T-helper 2 cell treated with Interferon-gamma antibody and Interleukin-4, amounts not matched to agents 5 μg/mL and 100 μg/mL, for 36 hours (primary cell): Measurements from ENCODE around the gene PRDM15.

Source experiments
- DNase-seq: peaks from one replicate; pipeline ENCODE4 v3.0.0; 2021; ENCODE audit warnings: low spot score
- H3K27ac Mint-ChIP-seq: one replicate; pipeline ENCODE4 v1.8.0; 2021; ENCODE audit warnings: mild to moderate bottlenecking, mixed read lengths
- H3K27me3 Mint-ChIP-seq: one replicate; pipeline ENCODE4 v1.8.0; 2021; ENCODE audit warnings: low read depth, mixed read lengths
- H3K36me3 Mint-ChIP-seq: one replicate; pipeline ENCODE4 v1.8.0; 2021; ENCODE audit warnings: low read depth, mixed read lengths
- H3K4me1 Mint-ChIP-seq: one replicate; pipeline ENCODE4 v1.8.0; 2021; ENCODE audit warnings: low read depth, mixed read lengths
- H3K4me3 Mint-ChIP-seq: one replicate; pipeline ENCODE4 v1.8.0; 2022; ENCODE audit warnings: mild to moderate bottlenecking, moderate library complexity, mixed read lengths
- H3K9me3 Mint-ChIP-seq: one replicate; pipeline ENCODE4 v1.8.0; 2021; ENCODE audit warnings: mixed read lengths

PRDM15 gene

GRCh38 chr21:41772351-41773080, 106.6 kb downstream of the PRDM15 start:
- Mint-ChIP-seq H3K9me3 (no peaks in the 10 kb centered on the region), H3K27me3 (peaks cover 74% of the 10 kb centered on the region), H3K4me1 (peaks cover 17% of the 10 kb centered on the region), H3K27ac (no peak overlapping the region), H3K4me3 (no peak overlapping the region), H3K36me3 (no peaks in the 10 kb centered on the region)
- no peak for DNase-seq

GRCh38 chr21:41771625-41771945, 107.6 kb downstream of the PRDM15 start:
- no peaks in the 10 kb centered on the region for H3K9me3 Mint-ChIP-seq
- H3K4me1 Mint-ChIP-seq = peaks cover 22% of the 10 kb centered on the region
- H3K36me3 Mint-ChIP-seq = peaks cover 4% of the 10 kb centered on the region
- H3K4me3 Mint-ChIP-seq = no peak overlapping the region
- peaks cover 71% of the 10 kb centered on the region for H3K27me3 Mint-ChIP-seq
- no peak for DNase-seq
- H3K27ac Mint-ChIP-seq = no peak overlapping the region

- Mint-ChIP-seq H3K4me3 (no peak overlapping the region), H3K9me3 (no peaks in the 10 kb centered on the region), H3K4me1 (peaks cover 22% of the 10 kb centered on the region), H3K36me3 (peaks cover 4% of the 10 kb centered on the region), H3K27me3 (peaks cover 71% of the 10 kb centered on the region), H3K27ac (no peak overlapping the region)
- no peak for DNase-seq
These were observed 108.1 kb downstream of the PRDM15 start for GRCh38 chr21:41770901-41771624.

GRCh38 chr21:41769933-41770332, 109.2 kb downstream of the PRDM15 start:
- H3K27me3 Mint-ChIP-seq = peaks cover 71% of the 10 kb centered on the region
- no peaks in the 10 kb centered on the region for H3K9me3 Mint-ChIP-seq
- H3K27ac Mint-ChIP-seq = no peak overlapping the region
- no peak for DNase-seq
- H3K36me3 Mint-ChIP-seq = peaks cover 4% of the 10 kb centered on the region
- H3K4me1 Mint-ChIP-seq = peaks cover 22% of the 10 kb centered on the region
- no peak overlapping the region for H3K4me3 Mint-ChIP-seq

- peaks cover 4% of the 10 kb centered on the region for H3K36me3 Mint-ChIP-seq
- peaks cover 22% of the 10 kb centered on the region for H3K4me1 Mint-ChIP-seq
- DNase-seq = no peak
- no peaks in the 10 kb centered on the region for H3K9me3 Mint-ChIP-seq
- H3K27ac Mint-ChIP-seq = no peak overlapping the region
- peak overlapping the region; percentile 3 for H3K4me3 Mint-ChIP-seq
- peaks cover 71% of the 10 kb centered on the region for H3K27me3 Mint-ChIP-seq
These were observed 109.6 kb downstream of the PRDM15 start for GRCh38 chr21:41769521-41769920.

DNA sequence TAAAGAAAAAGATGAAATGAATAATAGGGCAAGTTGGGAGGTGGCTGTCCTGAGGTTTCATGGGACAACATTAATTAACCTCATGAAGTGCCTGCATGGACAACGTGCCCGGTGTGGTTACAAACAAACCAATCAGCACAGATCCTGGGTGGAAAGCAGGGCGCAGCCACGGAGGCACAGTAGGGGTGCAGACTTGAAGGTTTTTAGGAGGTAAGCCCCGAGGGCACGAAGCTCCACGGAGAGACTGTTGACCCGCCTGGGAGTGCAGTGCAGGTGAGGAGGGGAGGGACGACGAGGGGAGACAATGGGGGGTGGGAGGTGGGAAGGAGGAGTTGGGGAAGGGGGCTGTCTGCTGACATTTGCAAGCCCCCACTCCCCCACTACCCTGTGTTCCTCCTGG, 110.0 kb downstream of the PRDM15 start:
- Mint-ChIP-seq H3K9me3 (no peaks in the 10 kb centered on the region), H3K36me3 (peaks cover 4% of the 10 kb centered on the region), H3K4me3 (peak overlapping the region; percentile 81), H3K27ac (no peak overlapping the region), H3K4me1 (peaks cover 22% of the 10 kb centered on the region), H3K27me3 (peaks cover 72% of the 10 kb centered on the region)
- no peak for DNase-seq

DNA sequence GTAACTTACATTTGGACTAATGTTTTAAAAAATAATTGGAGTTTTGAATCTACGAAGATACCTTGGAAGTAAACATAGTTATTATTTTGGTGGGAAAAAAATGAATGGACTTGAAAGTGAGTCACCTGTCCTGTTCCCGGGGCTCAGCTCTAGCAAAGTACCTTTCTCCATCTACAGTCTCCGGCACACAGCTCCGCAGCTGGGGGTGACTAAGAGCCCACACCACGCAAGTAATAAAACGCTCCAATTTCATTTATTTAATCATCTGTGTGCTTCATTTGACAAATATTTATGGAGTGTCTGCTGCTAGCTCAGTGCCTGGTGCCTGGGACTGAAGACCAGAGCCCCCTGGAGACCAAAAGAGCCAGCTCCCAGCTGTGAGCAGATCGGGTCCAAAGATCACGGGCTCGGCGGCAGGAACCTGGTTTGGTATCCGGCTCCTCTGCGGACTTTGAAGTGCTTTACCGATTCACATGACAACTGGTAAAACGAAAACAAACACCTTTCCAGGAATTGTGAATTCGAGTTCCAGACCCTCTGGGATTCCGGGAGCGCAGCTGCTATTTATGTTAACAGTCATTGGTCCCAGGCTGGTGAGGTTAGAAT, 110.6 kb downstream of the PRDM15 start:
- Mint-ChIP-seq H3K9me3 (no peaks in the 10 kb centered on the region), H3K36me3 (peaks cover 4% of the 10 kb centered on the region), H3K4me3 (peak overlapping the region; percentile 81), H3K27me3 (peaks cover 73% of the 10 kb centered on the region), H3K4me1 (peaks cover 22% of the 10 kb centered on the region), H3K27ac (no peak overlapping the region)
- DNase-seq = no peak

DNA sequence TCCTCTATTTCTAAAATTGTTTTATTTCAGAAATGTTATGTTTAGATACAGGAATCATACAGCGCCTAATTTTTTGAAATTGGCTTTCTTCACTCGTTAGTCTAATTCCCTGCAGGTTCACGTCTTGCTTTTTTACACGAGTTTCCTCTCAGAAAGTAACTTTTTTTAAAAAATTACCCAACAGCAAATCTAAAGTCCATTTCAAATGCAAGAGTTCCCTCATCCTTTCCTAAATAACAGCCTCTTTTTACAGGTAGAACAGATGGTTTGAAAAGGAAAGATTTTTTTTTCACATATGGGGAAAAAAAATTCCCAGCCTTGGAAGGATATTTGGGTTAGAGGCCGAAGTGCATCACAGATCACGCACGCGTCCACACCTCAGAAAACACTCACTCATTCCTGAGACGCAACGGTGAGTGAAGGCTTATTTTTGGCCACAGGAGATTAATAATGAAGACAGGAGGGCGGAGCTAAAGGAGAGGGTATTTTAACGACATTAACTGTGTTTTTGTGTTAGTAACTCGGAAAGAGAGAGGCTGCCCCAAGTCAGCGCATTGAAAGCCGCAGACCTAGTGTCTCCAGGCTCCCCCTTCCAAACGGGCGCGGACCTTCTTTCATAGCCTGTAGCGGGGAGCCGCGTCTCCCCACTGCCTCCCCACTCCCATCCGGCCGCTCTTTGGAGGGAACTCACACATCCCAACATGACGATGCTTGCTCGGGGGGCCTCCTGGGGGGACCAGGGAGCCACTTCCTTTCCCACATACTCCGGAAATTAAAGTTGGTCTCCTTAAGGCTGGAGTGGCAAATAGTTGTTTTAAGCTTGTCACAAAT, 111.3 kb downstream of the PRDM15 start:
- Mint-ChIP-seq H3K9me3 (no peaks in the 10 kb centered on the region), H3K36me3 (peaks cover 4% of the 10 kb centered on the region)
- no peak for DNase-seq

DNA sequence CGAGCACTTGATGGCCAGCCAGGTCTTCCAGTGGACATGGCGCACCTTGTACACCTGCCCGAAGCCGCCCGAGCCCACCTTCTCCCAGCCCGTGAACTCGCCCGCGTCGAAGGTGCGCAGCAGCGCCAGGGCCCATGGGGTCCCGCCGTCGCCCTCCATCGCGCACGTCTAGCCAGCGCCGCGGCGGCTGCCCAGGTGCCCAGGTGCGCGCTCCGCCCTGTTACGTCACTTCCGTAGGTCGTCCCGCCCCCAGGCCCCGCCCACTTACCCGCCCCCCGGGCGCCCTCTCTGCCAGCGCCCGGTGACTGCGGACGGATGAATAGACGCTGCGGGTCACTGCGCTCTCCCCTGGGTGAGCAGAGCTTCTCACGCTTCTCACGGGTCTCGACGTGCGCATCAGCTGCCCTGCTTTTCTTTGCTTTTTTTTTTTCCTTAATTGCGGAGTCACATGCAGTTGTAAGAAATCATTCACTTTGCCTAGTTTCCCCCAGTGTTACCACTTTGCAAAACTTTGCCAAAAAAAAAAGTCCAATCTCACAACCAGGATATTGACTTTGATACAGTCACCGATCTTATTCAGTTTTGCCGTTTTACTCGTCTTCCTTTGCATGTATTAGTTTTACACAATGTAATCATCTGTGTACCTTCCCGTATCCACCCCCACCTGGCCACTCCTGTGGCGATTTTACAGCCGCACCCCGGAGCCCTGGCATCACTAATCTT, 112.1 kb downstream of the PRDM15 start, which contains the start of gene RIPK4:
RIPK4 (minus strand) TSS at position 170 of the 723 bp plus-strand sequence; CDS start at position 159, 11 bp downstream.
- Mint-ChIP-seq H3K27me3 (peaks cover 81% of the 10 kb centered on the region), H3K9me3 (no peaks in the 10 kb centered on the region), H3K27ac (peak within 1 kb of the TSS; percentile 8), H3K4me3 (peak within 1 kb of the TSS; percentile 81), H3K36me3 (peaks cover 4% of the 10 kb centered on the region), H3K4me1 (peaks cover 22% of the 10 kb centered on the region)
- DNase-seq = no peak

More for the DNA sequence above, 111.3 kb downstream of the PRDM15 start:
- peaks cover 77% of the 10 kb centered on the region for H3K27me3 Mint-ChIP-seq
- H3K4me1 Mint-ChIP-seq = peaks cover 22% of the 10 kb centered on the region
- H3K4me3 Mint-ChIP-seq = peak overlapping the region; percentile 81
- H3K27ac Mint-ChIP-seq = no peak overlapping the region

GRCh38 chr21:41765973-41766882, 112.9 kb downstream of the PRDM15 start:
- H3K27me3 Mint-ChIP-seq = peaks cover 83% of the 10 kb centered on the region
- H3K4me1 Mint-ChIP-seq = peaks cover 25% of the 10 kb centered on the region
- H3K4me3 Mint-ChIP-seq = peak overlapping the region; percentile 7
- H3K36me3 Mint-ChIP-seq = peaks cover 4% of the 10 kb centered on the region
- no peak overlapping the region for H3K27ac Mint-ChIP-seq
- no peak for DNase-seq
- no peaks in the 10 kb centered on the region for H3K9me3 Mint-ChIP-seq

- Mint-ChIP-seq H3K4me1 (peaks cover 25% of the 10 kb centered on the region), H3K36me3 (peaks cover 4% of the 10 kb centered on the region), H3K27me3 (peaks cover 83% of the 10 kb centered on the region), H3K9me3 (no peaks in the 10 kb centered on the region), H3K27ac (no peak overlapping the region), H3K4me3 (no peak overlapping the region)
- DNase-seq = no peak
These were observed 113.7 kb downstream of the PRDM15 start for GRCh38 chr21:41765420-41765821.

DNA sequence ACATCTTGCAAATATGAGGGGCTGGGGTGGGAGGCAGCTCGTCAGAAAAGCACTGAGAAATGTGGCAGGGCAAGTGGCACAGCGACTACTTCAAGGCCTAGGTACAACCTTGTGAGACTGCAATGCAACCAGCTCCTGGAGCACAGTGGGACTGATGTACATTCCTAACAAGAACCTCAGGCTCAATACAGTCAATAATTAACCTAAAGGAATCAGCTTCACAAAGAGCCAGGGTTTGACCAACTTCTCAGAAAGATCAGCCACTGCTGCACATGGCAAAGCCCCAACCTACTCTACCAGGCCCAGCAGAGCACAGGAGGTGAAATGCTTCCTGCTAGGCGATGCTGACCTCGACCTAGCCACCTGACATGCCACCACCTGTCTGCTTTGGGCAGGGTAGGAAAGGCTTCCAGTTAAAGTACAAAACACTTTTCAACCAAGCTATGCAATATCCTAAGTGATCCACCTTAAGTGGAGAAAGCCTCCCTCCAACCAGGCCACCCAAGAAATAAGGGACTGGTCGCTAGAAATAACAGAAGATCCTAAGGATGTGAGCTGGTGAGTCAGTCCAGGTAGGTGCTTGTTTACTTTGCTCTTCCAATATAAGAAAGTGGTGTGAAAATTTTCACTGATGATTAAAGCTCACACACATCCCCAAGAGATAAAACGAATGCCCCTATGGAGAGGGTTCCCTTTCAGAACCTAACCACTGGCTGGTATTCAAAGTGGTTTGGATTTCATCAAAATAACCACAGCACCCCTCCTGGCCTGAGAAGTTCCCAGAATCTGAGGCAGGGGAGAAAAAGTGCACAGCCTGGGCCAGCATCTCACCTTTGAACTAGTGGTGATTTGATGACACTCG, 114.4 kb downstream of the PRDM15 start:
- H3K4me3 Mint-ChIP-seq = no peak overlapping the region

More for the DNA sequence above, 114.4 kb downstream of the PRDM15 start:
- peaks cover 25% of the 10 kb centered on the region for H3K4me1 Mint-ChIP-seq
- DNase-seq = no peak
- H3K9me3 Mint-ChIP-seq = no peaks in the 10 kb centered on the region
- H3K27me3 Mint-ChIP-seq = peaks cover 83% of the 10 kb centered on the region
- H3K27ac Mint-ChIP-seq = no peak overlapping the region
- H3K36me3 Mint-ChIP-seq = peaks cover 4% of the 10 kb centered on the region
